IMR-90 (cell line): ENCODE measurements around the gene ADARB2. TPM values are rescaled to one million over a fixed set of nuclear protein-coding genes. Genes with fewer than 3 reads are reported as not detected.

Source experiments
- ATAC-seq: fragments of 200-7000 bp; cut with Tn5 transposase; 2 replicates; pipeline ENCODE4 v1.9.1; 2020; ENCODE audit warnings: low read depth, mild to moderate bottlenecking, moderate library complexity
- BruUV-seq: library from RNA; stranded (reverse); fragments of 400-500 nt; replicated peaks from 2 replicates; lab custom pipeline; 2021; lab: Mats Ljungman, UMichigan
- CTCF ChIA-PET: fragments of 300-600 bp; formaldehyde crosslinking; extraction: SDS; loops from one replicate; lab custom pipeline; 2021; ENCODE audit warnings: antibody characterized with exemption; lab: Yijun Ruan, JAX
- POLR2A ChIA-PET: fragments of 300-600 bp; sonication (Branson Sonifier 250); formaldehyde crosslinking; loops from one replicate; lab custom pipeline; 2022; ENCODE audit warnings: antibody characterized with exemption; ENCODE audit not compliant: unreplicated experiment; lab: Charles Lee
- DNase-seq: peaks from one replicate; pipeline ENCODE4 v3.0.0; 2013
- H2AFZ ChIP-seq: replicated peaks from 2 replicates; pipeline ENCODE3; 2013; ENCODE audit warnings: low read length, mild to moderate bottlenecking; ENCODE audit not compliant: poor library complexity
- H2AK5ac ChIP-seq: 2 replicates; pipeline ENCODE4 v1.6.1; 2013; ENCODE audit warnings: low read depth, low read length, inconsistent platforms
- H2AK9ac ChIP-seq: replicated peaks from 2 replicates; pipeline ENCODE3; 2013; ENCODE audit warnings: mild to moderate bottlenecking, low read depth, low read length, moderate library complexity; ENCODE audit not compliant: poor library complexity
- H2BK120ac ChIP-seq: 2 replicates; pipeline ENCODE4 v1.6.1; 2013; ENCODE audit warnings: low read depth, low read length, inconsistent platforms
- H2BK15ac ChIP-seq: 3 replicates; pipeline ENCODE4 v1.6.1; 2013; ENCODE audit warnings: low read depth, low read length, inconsistent platforms
- H2BK20ac ChIP-seq: 2 replicates; pipeline ENCODE4 v1.6.1; 2013; ENCODE audit warnings: low read depth, mild to moderate bottlenecking, inconsistent platforms, low read length, moderate library complexity
- H2BK5ac ChIP-seq: 2 replicates; pipeline ENCODE4 v1.6.1; 2013; ENCODE audit warnings: mild to moderate bottlenecking, low read depth, low read length, inconsistent platforms; ENCODE audit not compliant: poor library complexity, severe bottlenecking
- H3K14ac ChIP-seq: replicated peaks from 2 replicates; pipeline ENCODE4 v1.6.1; 2013; ENCODE audit warnings: low read depth, low read length, inconsistent platforms
- H3K18ac ChIP-seq: 2 replicates; pipeline ENCODE4 v1.6.1; 2013; ENCODE audit warnings: low read depth, low read length, control low read depth
- H3K23ac ChIP-seq: 2 replicates; pipeline ENCODE4 v1.6.1; 2013; ENCODE audit warnings: low read depth, low read length, inconsistent platforms
- H3K27ac ChIP-seq: 2 replicates; pipeline ENCODE4 v1.5.1; 2013; ENCODE audit warnings: mild to moderate bottlenecking, control low read depth, low read length; ENCODE audit not compliant: insufficient read depth
- H3K27me3 ChIP-seq: 2 replicates; pipeline ENCODE4 v1.6.1; 2013; ENCODE audit warnings: low read length; ENCODE audit not compliant: control insufficient read depth, insufficient read depth
- H3K36me3 ChIP-seq: 2 replicates; pipeline ENCODE4 v1.6.1; 2013; ENCODE audit warnings: low read length, mixed read lengths; ENCODE audit not compliant: control insufficient read depth, insufficient read depth
- H3K4ac ChIP-seq: 2 replicates; pipeline ENCODE4 v1.6.1; 2013; ENCODE audit warnings: low read depth, low read length, inconsistent platforms
- H3K4me1 ChIP-seq: 2 replicates; pipeline ENCODE4 v1.6.1; 2013; ENCODE audit warnings: low read length, mixed read lengths; ENCODE audit not compliant: control insufficient read depth, insufficient read depth
- H3K4me2 ChIP-seq: 2 replicates; pipeline ENCODE4 v1.6.1; 2013; ENCODE audit warnings: low read depth, mild to moderate bottlenecking, control low read depth, low read length, moderate library complexity
- H3K4me3 ChIP-seq: 2 replicates; pipeline ENCODE4 v1.5.1; 2013; ENCODE audit warnings: low read depth, mild to moderate bottlenecking, control low read depth, low read length, moderate library complexity; ENCODE audit not compliant: insufficient read depth
- H3K56ac ChIP-seq: 2 replicates; pipeline ENCODE4 v1.6.1; 2013; ENCODE audit warnings: low read length, inconsistent platforms; ENCODE audit not compliant: insufficient read depth; ENCODE audit errors: extremely low read depth
- H3K79me1 ChIP-seq, 2 experiments: 2 replicates each; pipeline ENCODE4 v1.6.1; 2013; ENCODE audit warnings: low read length in 2 of 2, inconsistent platforms in 1 of 2, low read depth in 1 of 2
- H3K9ac ChIP-seq: 2 replicates; pipeline ENCODE4 v1.6.1; 2013; ENCODE audit warnings: low read depth, low read length, control low read depth
- H3K9me1 ChIP-seq: 2 replicates; pipeline ENCODE4 v1.6.1; 2013; ENCODE audit warnings: low read length, inconsistent platforms; ENCODE audit not compliant: insufficient read depth
- H3K9me3 ChIP-seq: 2 replicates; pipeline ENCODE4 v1.6.1; 2013; ENCODE audit warnings: low read length; ENCODE audit not compliant: control insufficient read depth, insufficient read depth
- H4K20me1 ChIP-seq: 2 replicates; pipeline ENCODE4 v1.6.1; 2013; ENCODE audit warnings: low read length, inconsistent platforms; ENCODE audit not compliant: insufficient read depth
- H4K5ac ChIP-seq: 2 replicates; pipeline ENCODE4 v1.6.1; 2013; ENCODE audit warnings: mild to moderate bottlenecking, low read depth, low read length, control low read depth
- H4K8ac ChIP-seq, 2 experiments: 2 replicates each; pipeline ENCODE4 v1.6.1; 2013; ENCODE audit warnings: low read depth in 2 of 2, low read length in 2 of 2, control low read depth in 1 of 2, inconsistent platforms in 1 of 2
- H4K91ac ChIP-seq: 2 replicates; pipeline ENCODE4 v1.6.1; 2013; ENCODE audit warnings: low read depth, low read length, inconsistent platforms; ENCODE audit not compliant: insufficient read depth
- CEBPB ChIP-seq: IDR thresholded peaks from 2 replicates; pipeline ENCODE4 v1.6.1; 2012; ENCODE audit warnings: low read depth, low read length, improper control_type of control experiment
- MAFK ChIP-seq: IDR thresholded peaks from 2 replicates; pipeline ENCODE4 v1.6.1; 2012; ENCODE audit warnings: low read depth, low read length, improper control_type of control experiment
- MXI1 ChIP-seq: IDR thresholded peaks from 2 replicates; pipeline ENCODE4 v1.6.1; 2012; ENCODE audit warnings: low read depth, mild to moderate bottlenecking, low read length, moderate library complexity, borderline replicate concordance
- POLR2A ChIP-seq: IDR thresholded peaks from 2 replicates; pipeline ENCODE4 v1.6.1; 2012; ENCODE audit warnings: mild to moderate bottlenecking, low read depth, low read length
- RAD21 ChIP-seq: IDR thresholded peaks from 2 replicates; pipeline ENCODE4 v1.6.1; 2012; ENCODE audit warnings: low read length, improper control_type of control experiment
- RCOR1 ChIP-seq: IDR thresholded peaks from 2 replicates; pipeline ENCODE4 v1.6.1; 2012; ENCODE audit warnings: mild to moderate bottlenecking, low read length, improper control_type of control experiment; ENCODE audit not compliant: insufficient replicate concordance
- WGBS, 2 experiments: methylation state at CpG; one replicate each; pipeline versions ENCODE4 v1.1.5 to v1.1.7; 2013; ENCODE audit warnings: missing lambda C conversion rate in 2 of 2; ENCODE audit not compliant: insufficient read length in 1 of 2; ENCODE audit errors: extremely low coverage in 2 of 2; 5-methylcytosine and 5-hydroxymethylcytosine counted together
- dilution Hi-C: fragments of 300-500 bp; cut with HindIII; formaldehyde crosslinking; loops from one replicate; pipeline ENCODE4 v1.14.3; 2018; ENCODE audit warnings: low sequenced_read_pairs; ENCODE audit not compliant: unreplicated experiment
- in situ Hi-C: fragments of 300-500 bp; cut with MboI; formaldehyde crosslinking; loops from 3 replicates; pipeline ENCODE4 v1.14.3; 2019; ENCODE audit warnings: low sequenced_read_pairs, inconsistent platforms, mixed read lengths
- intact Hi-C: fragments of 100-400 bp; cut with micrococcal nuclease; formaldehyde crosslinking; loops from 2 replicates; pipeline ENCODE4 v1.10.0; 2022
- polyA plus RNA-seq, 3 experiments: library from polyadenylated mRNA; depleted of rRNA; stranded (reverse); fragments of >200 nt; gene quantifications; 2 replicates each; pipeline ENCODE4 v1.2.3, GENCODE V29; 2012; ENCODE audit warnings: low replicate concordance in 1 of 3
- total RNA-seq: library from RNA; depleted of rRNA; stranded (reverse); fragments of >200 nt; gene quantifications from 2 replicates; pipeline ENCODE4 v1.2.3, GENCODE V29; 2012
- TF ChIP-seq, protein P1 (sequence below): conservative IDR thresholded peaks from 2 replicates; pipeline ENCODE4 v1.5.1; 2012; ENCODE audit warnings: mild to moderate bottlenecking, low read depth, low read length, improper control_type of control experiment

The ADARB2 gene
- total and polyA plus RNA-seq, 2 of the 4 experiments (the other 2 are of a cell fraction): not detected

DNA sequence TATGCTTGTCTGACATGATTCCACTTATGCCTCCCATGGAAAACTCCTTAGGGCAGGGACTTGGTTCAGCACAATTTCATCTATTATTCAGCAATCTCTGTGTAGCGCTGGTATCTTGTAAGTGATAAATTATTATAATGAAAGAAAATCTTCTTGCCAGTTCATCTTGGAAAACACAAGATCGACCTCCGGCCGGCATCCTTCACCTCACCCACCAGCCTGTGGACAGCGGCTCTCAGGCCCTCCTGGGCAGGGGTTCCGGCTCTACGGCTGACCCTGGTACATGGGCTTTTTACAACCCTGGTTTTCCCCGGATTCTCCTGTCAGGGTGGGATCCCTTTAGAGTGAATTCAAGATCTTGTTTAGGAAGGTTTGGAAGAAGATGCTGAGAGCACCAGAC is 145.6 kb downstream of the ADARB2 start:
- no peak overlapping the region for H2AFZ ChIP-seq
- H3K79me1 ChIP-seq: no peaks in the 10 kb centered on the region
- H3K14ac ChIP-seq: no peak overlapping the region
- no peak overlapping the region for H3K23ac ChIP-seq
- no peak for ATAC-seq
- H3K56ac ChIP-seq: no peak overlapping the region
- H4K20me1 ChIP-seq: no peaks in the 10 kb centered on the region
- CTCF ChIA-PET: no interaction called here
- TF ChIP-seq MXI1 (no peak), RCOR1 (no peak), CEBPB (no peak), MAFK (no peak), POLR2A (no peak), RAD21 (no peak)
- TF ChIP-seq, protein P1, sequence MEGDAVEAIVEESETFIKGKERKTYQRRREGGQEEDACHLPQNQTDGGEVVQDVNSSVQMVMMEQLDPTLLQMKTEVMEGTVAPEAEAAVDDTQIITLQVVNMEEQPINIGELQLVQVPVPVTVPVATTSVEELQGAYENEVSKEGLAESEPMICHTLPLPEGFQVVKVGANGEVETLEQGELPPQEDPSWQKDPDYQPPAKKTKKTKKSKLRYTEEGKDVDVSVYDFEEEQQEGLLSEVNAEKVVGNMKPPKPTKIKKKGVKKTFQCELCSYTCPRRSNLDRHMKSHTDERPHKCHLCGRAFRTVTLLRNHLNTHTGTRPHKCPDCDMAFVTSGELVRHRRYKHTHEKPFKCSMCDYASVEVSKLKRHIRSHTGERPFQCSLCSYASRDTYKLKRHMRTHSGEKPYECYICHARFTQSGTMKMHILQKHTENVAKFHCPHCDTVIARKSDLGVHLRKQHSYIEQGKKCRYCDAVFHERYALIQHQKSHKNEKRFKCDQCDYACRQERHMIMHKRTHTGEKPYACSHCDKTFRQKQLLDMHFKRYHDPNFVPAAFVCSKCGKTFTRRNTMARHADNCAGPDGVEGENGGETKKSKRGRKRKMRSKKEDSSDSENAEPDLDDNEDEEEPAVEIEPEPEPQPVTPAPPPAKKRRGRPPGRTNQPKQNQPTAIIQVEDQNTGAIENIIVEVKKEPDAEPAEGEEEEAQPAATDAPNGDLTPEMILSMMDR: no peak
- BruUV-seq: no TSS peak
- H3K27me3 ChIP-seq: no peaks in the 10 kb centered on the region
- no peak overlapping the region for H3K4me3 ChIP-seq
- H3K9ac ChIP-seq: no peak overlapping the region
- DNase-seq: no peak
- H3K36me3 ChIP-seq: no peaks in the 10 kb centered on the region
- no peak overlapping the region for H3K18ac ChIP-seq
- H3K9me3 ChIP-seq: peaks cover 38% of the 10 kb centered on the region
- POLR2A ChIA-PET: no interaction called here
- no peak overlapping the region for H2AK5ac ChIP-seq
- H4K5ac ChIP-seq: no peak overlapping the region
- H2AK9ac ChIP-seq: no peak overlapping the region
- no CpG with 5 or more reads among the region's 8 CpGs for WGBS, 2 experiments
- H4K8ac ChIP-seq: no peak overlapping the region
- H3K4me1 ChIP-seq: no peaks in the 10 kb centered on the region
- in situ Hi-C loops: no loop called here
- no peak overlapping the region for H3K27ac ChIP-seq
- no peak overlapping the region for H2BK120ac ChIP-seq
- no peaks in the 10 kb centered on the region for H3K9me1 ChIP-seq
- dilution Hi-C loops: no loop called here
- no peak overlapping the region for H3K4ac ChIP-seq
- H3K4me2 ChIP-seq: no peak overlapping the region
- H2BK20ac ChIP-seq: no peak overlapping the region
- no peak overlapping the region for H2BK5ac ChIP-seq
- no peak overlapping the region for H4K91ac ChIP-seq
- no peak overlapping the region for H2BK15ac ChIP-seq
- intact Hi-C loops: no loop called here
